HG02852 (cell line): ENCODE results near the gene ITGA2.
A peak's percentile ranks its signal among the peaks of the same experiment; 100 is the strongest.
"Not testable (repeated sequence)": the region's sequence is repeated elsewhere in the genome, so short reads cannot be mapped to it uniquely, and the experiment has no call there.

Experiments used
- ATAC-seq: cut with Tn5 transposase; IDR thresholded peaks from one replicate; pipeline ENCODE4 v1.9.1; 2021; ENCODE audit warnings: mild to moderate bottlenecking, moderate library complexity; ENCODE audit not compliant: unreplicated experiment

The ITGA2 gene

DNA sequence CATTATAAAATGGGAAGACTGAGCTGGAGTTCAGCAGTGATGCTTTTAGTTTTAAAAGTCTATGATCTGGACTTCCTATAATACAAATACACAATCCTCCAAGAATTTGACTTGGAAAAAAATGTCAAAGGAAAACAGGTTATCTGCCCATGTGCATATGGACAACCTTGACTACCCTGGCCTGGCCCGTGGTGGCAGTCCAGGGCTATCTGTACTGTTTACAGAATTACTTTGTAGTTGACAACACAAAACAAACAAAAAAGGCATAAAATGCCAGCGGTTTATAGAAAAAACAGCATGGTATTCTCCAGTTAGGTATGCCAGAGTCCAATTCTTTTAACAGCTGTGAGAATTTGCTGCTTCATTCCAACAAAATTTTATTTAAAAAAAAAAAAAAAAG lies 103.1 kb downstream of the ITGA2 start:
- ATAC-seq, result no peak

GRCh38 chr5:53095217-53095616 lies 106.1 kb downstream of the ITGA2 start:
- no peak for ATAC-seq

DNA sequence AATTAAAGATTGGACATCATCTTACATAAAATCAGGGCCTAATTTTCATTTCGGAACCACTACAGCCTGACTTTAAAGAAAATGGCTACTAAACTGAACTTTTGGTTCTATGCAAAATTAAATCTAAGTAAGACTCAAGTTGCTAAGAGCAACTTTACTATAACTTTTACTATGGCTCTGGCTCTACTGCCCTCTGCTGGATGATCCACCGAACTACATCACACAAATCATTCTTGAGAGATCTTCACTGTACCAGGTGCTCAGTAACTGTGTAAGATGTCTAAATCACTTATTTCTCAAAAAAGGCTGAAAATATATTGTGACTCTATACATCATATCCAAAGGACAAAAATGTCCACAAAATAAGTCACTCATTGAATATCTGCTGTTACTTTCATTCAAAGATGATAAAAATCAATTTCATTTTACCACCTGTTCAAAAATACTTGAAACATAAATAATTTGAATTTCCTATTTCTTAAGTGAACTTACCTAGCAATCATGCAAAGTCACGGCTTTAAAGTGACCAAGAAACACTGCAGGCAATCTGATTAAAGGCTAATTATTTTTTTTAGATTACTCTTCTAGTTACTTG lies 106.9 kb downstream of the ITGA2 start:
- ATAC-seq, result peak; percentile 81

GRCh38 chr5:53099546-53099945 lies 110.4 kb downstream of the ITGA2 start:
- no peak for ATAC-seq

DNA sequence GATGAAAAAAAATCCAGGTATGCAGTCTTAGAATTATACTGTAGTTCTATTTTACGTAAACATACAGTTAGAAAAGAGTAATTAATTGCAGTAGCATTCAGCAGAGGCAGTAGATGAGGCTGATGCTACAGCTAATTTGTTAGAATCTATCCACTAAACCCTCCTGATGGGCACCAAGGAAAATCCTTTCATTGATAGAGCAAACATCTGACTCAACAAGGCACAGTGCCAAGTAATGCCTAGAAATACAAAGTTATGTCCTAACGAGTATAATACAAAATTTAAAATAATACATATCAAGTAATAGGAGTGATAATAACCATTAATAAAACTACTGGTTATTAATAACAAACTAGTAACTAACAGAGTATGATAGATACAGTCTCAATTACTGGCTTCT lies 111.5 kb downstream of the ITGA2 start:
- no peak for ATAC-seq

DNA sequence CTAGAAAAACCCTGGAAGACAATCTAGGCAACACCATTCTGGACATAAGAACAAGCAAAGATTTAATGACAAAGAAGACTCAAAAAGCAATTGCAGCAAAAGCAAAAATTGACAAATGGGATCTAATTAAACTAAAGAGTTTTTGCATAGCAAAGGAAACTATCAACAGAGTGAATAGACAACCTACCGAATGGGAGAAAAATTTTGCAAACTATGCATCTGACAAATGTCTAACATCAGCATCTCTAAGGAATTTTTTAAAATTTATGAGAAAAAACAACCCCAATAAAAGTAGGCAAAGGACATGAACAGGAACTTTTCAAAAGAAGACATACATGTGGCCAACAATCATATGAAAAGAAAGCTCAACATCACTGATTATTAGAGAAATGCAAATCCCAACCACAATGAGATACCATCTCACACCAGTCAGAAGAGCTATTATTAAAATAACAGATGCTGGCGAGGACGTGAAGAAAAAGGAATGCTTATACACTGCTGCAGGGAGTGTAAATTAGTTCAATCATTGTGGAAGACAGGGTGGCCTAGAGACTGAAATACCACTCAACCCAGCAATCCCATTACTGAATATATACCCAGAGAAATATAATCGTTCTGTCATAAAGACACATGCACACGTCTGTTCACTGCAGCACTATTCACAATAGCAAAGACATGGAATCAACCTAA lies 116.6 kb downstream of the ITGA2 start:
- ATAC-seq, result no peak

GRCh38 chr5:53109056-53109442 lies 119.9 kb downstream of the ITGA2 start:
- peak; percentile 11 for ATAC-seq

- ATAC-seq, result peak; percentile 94
These were observed 120.4 kb downstream of the ITGA2 start, which contains the start of gene MOCS2 for GRCh38 chr5:53109443-53110127. MOCS2 (minus strand) TSS chr5:53109757; CDS start chr5:53107174, 2,583 bp downstream.

GRCh38 chr5:53110156-53110555 lies 121.0 kb downstream of the ITGA2 start:
- peak; percentile 13 for ATAC-seq

DNA sequence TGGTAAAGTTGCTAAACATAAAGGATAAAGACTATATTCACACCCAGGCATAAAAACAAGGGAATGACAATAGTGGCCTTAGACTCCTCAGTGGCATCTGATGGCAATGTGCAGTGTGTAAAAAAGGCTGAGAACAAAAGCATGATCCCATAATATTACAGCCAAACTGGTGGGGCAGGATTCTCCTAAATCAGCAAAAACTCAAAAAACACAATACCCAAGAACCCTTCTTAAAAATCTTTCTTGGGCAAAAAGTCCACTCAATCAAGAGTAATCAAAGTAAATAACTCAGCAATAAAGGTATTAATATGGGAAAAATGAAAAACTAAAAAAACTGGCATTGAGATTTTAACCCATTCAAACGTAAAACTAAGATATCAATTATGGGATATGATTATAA lies 122.0 kb downstream of the ITGA2 start:
- ATAC-seq, result no peak

DNA sequence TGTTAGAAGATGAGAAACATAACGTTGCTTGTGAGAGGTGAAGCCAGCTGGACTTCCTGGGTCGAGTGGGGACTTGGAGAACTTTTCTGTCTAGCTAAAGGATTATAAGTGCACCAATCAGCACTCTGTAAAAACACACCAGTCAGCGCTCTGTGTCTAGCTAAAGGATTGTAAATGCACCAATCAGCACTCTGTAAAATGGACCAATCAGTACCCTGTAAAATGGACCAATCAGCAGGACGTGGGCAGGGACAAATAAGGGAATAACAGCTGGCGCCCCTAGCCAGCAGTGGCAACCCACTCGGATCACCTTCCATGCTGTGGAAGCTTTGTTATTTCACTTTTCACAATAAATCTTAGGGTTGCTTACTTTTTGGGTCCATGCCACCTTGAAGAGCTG lies 123.2 kb downstream of the ITGA2 start:
- ATAC-seq, result not testable (repeated sequence)

GRCh38 chr5:53112909-53113308 lies 123.8 kb downstream of the ITGA2 start:
- no peak for ATAC-seq

DNA sequence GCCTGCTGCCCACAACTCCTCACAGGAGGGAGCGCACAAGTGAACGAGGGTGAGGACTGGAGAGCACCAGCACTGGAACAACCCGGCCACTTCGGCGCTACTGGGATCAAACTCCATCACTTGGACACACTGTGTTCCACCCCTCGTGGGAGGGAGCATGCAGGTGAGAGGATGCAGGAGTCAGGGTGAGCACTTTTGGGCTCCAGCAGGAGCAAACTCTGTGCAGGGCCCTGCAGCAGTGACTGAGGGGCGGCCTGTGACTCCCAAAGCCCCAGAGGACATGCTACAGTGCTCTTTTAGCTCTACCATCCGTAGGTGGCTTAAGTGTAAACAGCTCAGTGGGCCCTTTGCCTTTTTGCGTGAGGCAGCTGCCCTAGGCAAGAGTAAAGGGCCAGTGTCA lies 124.8 kb downstream of the ITGA2 start:
- no peak for ATAC-seq

GRCh38 chr5:53114988-53115387 lies 125.8 kb downstream of the ITGA2 start:
- no peak for ATAC-seq

GRCh38 chr5:53116597-53116996 lies 127.4 kb downstream of the ITGA2 start:
- no peak for ATAC-seq

DNA sequence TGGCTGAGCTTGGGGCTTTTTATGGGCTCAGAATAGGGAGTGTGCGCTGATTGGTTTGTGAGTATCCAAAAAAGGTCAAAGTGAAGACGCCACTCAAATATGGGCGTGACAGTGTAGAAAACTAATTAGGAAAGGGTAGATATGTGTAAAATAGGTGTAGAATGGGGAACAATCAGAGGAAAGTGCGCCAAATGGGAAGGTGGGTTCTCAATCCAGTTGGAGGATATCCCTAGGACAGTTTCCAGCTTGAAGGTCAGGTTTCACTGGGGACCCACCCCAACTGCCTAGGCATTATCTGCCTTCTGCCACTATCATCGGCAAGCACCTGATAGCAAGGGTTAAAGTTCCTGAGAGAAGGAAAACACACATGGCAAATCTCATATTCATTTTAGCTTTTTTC lies 129.7 kb downstream of the ITGA2 start:
- no peak for ATAC-seq

- no peak for ATAC-seq
These were observed 131.0 kb downstream of the ITGA2 start for GRCh38 chr5:53120165-53120564.

DNA sequence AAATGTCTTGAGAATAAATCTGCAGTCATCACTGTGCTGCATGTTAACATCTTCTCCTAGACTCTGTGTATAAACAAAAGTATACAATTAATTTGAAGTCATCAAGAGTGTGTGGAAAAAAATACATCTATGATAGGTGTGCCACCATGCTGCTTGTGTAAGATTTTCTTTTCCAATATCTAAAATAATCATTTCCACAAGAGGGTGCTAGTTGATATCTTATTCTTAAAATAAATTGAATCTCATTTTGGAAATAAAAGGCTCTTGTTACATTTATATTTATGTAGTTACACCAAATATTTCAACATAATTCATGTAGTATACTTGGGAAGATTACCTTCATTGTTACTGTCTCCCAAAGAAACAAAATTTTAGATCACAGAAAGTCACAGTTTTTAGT lies 134.6 kb downstream of the ITGA2 start:
- ATAC-seq, result no peak

DNA sequence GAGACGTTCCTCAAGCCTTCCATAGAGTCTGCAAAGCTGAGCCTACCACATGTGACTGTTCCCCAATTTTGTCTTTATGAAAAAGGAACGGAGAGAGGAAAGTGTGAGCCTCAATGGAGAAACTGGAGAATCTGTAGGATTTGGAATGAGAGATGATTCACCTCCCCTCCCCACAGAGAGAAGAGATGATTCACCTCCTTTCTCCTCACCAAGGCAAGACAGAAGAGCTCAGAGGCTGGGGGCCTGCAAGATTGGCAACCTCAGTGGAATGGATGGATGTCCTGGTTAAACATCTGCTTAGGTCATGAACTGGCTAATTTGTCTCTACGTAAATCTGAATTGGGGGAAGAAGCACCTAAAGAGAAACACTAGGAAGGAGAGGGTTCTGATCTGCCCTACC lies 137.4 kb downstream of the ITGA2 start:
- no peak for ATAC-seq

- ATAC-seq, result no peak
These were observed 138.0 kb downstream of the ITGA2 start for GRCh38 chr5:53127107-53127506.

GRCh38 chr5:53128481-53128880 lies 139.3 kb downstream of the ITGA2 start:
- ATAC-seq, result no peak

DNA sequence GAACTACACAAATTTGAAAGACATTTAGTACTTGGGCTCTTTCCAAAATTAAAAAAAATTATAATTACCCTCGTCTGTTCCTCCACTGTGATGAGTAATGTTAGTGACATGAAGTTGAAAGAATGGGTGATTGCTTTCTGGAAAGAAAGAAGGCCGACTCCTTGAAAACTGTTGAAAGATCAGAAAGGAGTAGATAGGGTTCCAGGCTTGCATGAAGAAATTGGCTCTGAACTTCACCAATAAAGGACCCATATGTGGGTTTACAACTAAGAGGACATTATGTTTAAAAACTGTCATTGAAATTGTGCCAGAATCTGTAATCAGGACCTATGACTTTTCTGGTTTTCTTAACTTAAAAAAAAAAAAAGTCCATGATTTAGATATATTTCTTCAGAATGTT lies 141.1 kb downstream of the ITGA2 start:
- no peak for ATAC-seq
